Cardiac fibroblast (primary cell): ENCODE data around the gene TMEM239.
A peak's percentile ranks its signal among the peaks of the same experiment; 100 is the strongest.

Experiments used
- DNase-seq, 2 donors: peaks; one replicate each; pipeline versions ENCODE4 v3.0.0 to v3.0.0-alpha.2; 2010; ENCODE audit warnings: low read depth in 2 of 2
- H3K4me3 ChIP-seq, 2 donors: replicated peaks in 1 of 2; 1 replicate in 1 of 2; 2 replicates in 1 of 2; pipeline ENCODE4 v1.5.1; 2011; ENCODE audit warnings: low read depth in 2 of 2, low read length in 2 of 2, mild to moderate bottlenecking in 2 of 2, moderate library complexity in 1 of 2
- TF ChIP-seq, protein P1 (sequence below): IDR thresholded peaks from one replicate; pipeline ENCODE4 v1.5.1; 2011; ENCODE audit warnings: low read depth, mild to moderate bottlenecking, low read length, inconsistent platforms

Gene TMEM239

DNA sequence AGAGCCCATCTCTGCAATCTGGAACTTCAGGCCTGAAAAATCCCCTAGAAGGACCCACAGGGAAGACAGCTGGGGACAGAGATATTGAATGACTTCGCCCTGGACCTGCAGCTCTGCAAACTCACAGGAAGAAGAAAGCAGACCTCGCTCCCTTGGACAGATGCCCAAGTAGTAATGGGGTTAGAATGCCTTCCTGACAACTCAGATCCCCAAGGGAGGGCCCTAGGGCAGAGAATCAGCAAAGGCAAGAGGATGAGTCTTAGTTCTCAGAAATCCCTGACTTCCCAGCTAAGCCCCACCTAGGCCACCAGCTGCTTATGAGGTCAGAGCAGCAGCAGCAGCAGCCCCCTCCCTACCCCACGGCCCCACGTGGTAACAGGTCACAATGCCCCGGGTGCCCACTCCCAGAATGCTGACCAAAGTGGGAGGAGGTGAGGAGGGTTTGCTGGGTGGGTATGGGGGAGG is 1.5 kb upstream of the TMEM239 start, which contains the start of gene C20orf141:
Gene C20orf141 (plus strand): TSS at position 401 of the 465 bp plus-strand sequence. CDS start 198 bp downstream, outside the sequence.
- TF ChIP-seq, protein P1, sequence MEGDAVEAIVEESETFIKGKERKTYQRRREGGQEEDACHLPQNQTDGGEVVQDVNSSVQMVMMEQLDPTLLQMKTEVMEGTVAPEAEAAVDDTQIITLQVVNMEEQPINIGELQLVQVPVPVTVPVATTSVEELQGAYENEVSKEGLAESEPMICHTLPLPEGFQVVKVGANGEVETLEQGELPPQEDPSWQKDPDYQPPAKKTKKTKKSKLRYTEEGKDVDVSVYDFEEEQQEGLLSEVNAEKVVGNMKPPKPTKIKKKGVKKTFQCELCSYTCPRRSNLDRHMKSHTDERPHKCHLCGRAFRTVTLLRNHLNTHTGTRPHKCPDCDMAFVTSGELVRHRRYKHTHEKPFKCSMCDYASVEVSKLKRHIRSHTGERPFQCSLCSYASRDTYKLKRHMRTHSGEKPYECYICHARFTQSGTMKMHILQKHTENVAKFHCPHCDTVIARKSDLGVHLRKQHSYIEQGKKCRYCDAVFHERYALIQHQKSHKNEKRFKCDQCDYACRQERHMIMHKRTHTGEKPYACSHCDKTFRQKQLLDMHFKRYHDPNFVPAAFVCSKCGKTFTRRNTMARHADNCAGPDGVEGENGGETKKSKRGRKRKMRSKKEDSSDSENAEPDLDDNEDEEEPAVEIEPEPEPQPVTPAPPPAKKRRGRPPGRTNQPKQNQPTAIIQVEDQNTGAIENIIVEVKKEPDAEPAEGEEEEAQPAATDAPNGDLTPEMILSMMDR, result no peak
- peak; percentile 98 to 100 for DNase-seq
- no peak within 1 kb of the TSS for H3K4me3 ChIP-seq

DNA sequence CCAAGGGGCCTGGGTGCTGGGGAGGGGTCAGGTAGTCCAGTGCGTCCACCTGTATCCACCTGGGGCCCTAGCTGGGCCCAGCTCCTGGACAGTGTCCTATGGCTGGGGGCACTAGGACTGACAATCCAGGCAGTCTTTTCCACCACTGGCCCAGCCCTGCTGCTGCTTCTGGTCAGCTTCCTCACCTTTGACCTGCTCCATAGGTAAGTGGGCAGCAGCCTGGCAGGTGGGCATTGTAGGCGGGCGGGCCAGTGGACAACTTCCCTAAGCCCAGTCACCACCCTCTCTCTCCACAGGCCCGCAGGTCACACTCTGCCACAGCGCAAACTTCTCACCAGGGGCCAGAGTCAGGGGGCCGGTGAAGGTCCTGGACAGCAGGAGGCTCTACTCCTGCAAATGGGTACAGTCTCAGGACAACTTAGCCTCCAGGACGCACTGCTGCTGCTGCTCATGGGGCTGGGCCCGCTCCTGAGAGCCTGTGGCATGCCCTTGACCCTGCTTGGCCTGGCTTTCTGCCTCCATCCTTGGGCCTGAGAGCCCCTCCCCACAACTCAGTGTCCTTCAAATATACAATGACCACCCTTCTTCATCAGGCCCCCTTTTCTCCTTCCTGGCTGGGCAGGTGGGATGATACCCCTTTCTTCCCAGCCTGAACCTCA is 793 bp upstream of the TMEM239 start:
- TF ChIP-seq, protein P1, result no peak

DNA sequence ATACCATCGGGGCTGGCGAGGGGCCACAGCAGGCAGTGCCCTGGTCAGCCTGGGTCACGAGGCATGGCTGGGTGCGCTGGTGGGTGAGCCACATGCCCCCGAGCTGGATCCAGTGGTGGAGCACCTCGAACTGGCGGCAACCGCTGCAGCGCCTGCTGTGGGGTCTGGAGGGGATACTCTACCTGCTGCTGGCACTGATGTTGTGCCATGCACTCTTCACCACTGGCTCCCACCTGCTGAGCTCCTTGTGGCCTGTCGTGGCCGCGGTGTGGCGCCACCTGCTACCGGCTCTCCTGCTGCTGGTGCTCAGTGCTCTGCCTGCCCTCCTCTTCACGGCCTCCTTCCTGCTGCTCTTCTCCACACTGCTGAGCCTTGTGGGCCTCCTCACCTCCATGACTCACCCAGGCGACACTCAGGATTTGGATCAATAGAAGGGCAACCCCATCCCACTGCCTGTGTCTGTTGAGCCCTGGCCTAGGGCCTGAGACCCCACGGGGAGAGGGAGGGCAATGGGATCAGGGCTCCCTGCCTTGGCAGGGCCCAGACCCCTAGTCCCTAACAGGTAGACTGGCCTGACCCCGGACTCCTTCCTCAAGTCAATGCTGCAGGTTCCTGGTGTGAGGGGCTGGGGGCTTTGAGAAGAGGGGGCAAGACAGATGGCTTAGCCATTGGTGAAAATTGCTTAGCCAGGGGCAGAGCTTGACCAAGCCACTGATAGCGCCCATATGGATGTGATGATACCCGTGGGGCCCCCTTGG is 598 bp downstream of the TMEM239 start:
- TF ChIP-seq, protein P1, result no peak
- H3K4me3 ChIP-seq, result no peak overlapping the region
- no peak for DNase-seq

More for the DNA sequence above, 793 bp upstream of the TMEM239 start:
- no peak overlapping the region for H3K4me3 ChIP-seq
- no peak for DNase-seq

DNA sequence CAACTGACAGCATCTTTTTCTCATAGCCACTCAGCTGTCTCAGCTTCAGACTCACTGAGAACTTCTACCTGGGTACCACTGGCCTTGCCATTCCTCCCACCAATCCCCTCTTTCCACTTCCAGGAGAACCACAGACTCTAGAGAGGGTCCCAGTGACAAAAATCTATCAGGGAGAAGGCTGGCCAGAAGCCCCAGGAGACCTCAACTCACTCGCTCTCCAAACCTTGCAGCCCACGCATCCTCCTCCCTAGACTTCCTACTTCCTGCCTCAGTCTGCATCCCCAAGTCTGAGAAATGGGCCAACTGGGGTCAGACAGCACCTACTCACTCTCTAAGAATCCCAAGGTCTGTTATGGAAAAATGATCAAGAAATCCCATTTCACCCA is 1.2 kb downstream of the TMEM239 start:
- TF ChIP-seq, protein P1, result no peak
- H3K4me3 ChIP-seq, result no peak overlapping the region
- no peak for DNase-seq

DNA sequence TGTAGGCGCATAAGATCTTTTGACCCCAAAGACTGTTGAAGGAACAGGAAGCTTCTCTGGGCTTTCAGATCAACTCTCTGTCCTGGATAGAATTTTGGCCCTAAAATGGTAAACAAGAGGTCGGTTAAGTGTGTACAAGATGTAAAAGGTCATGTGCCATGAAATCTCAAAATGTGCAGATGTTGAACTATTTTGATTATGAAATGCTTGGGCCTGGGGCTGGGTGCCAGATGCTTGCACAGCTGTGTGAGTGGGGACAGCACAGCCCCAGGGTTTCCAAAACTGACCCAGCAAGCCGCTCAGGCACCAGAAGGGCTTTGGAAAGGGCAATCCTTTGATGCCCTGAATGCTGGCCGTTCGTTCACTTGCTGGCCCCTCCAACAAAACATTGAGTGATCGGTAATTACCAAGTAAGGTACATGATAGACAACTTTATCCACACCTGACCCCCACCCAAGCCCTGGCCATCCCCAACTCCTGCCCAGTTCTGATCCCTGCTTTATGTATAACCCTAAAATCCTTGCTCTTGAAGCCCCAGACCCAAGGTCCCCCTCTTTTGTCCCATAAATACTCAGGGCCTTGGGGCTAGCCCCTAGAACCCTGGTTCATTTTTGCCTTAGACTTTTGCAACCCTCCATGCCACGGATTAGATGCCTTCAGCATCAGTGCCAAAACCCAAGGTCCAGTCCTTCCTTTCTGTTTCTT is 1.9 kb downstream of the TMEM239 start:
- TF ChIP-seq, protein P1, result no peak
- DNase-seq, result no peak
- no peak overlapping the region for H3K4me3 ChIP-seq

DNA sequence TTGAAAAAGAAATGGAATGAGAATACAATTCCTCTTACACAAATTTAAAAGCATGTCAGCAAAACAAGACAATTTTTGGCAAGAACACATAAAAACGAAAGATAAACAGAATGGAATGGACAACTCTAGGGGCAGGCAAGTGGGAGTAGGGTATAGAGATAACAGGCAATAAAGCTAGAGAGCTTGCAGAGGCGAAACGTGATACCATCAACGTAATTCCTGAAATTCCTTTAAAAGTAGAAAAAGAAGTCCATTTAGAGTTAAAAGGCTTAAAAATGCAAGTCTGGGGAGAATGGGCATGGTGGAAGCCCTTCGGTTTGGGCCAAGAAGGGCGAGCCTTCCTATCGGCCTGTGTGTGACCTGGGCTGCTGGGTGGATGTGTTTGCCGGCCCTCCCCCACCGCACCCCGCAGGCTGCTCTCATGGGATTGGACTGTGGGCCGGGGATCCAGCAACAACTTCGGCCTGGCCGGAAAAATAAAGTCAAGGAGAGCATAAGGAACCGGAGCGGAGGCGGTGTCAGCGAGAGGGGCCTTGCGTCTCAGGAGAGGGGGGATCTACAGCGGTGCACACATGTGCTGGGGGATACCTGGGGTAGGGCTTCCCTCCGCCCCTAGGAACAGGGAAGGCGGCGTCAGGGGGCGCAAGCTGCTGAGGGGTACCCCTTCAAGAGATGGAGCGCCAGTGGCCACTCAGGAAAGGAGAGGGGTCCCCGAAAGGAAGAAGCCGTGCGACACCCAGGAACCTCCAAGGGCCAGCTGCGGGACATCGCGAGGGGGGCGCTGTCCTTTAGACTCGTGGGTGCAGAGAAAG is 4.1 kb downstream of the TMEM239 start:
- DNase-seq, result peak; percentile 27 to 91
- H3K4me3 ChIP-seq, result peak overlapping the region in 1 of 2 donors; percentile 8
- TF ChIP-seq, protein P1, result no peak
